ENCODE data around the gene PIGU. TPM values are rescaled to one million over a fixed set of nuclear protein-coding genes. Genes with fewer than 3 reads are reported as not detected.

Gene PIGU
- total and polyA plus RNA-seq, 2 experiments from 2014 or later: 21.2 to 21.6 TPM

- Histone ChIP-seq H3K4me1 (ENCODE audit: insufficient read depth) (no peaks in the 10 kb centered on the region), H3K27me3 (replicated peaks; ENCODE audit: insufficient read depth) (no peaks in the 10 kb centered on the region), H3K9me3 (ENCODE audit: low read depth) (no peaks in the 10 kb centered on the region), H3K27ac (no peak overlapping the region), H3K36me3 (ENCODE audit: low read depth) (no peaks in the 10 kb centered on the region), H3K9ac (no peak overlapping the region), H3F3A (ENCODE audit: insufficient read depth) (peaks cover 19% of the 10 kb centered on the region), H3K79me2 (ENCODE audit: insufficient read depth) (no peaks in the 10 kb centered on the region), H2AFZ (no peak overlapping the region), H3K4me3 (no peak overlapping the region), H3K4me2 (ENCODE audit: unreplicated experiment) (no peak overlapping the region), H3K9me2 (ENCODE audit: insufficient read depth) (no peaks in the 10 kb centered on the region), H4K20me1 (ENCODE audit: insufficient read depth) (no peaks in the 10 kb centered on the region)
- 67 to 78% methylated on average over 3 of the region's 3 CpGs for WGBS, 2 experiments (ENCODE audit: low coverage in 1 of 2, low lambda C conversion rate in 2 of 2, missing lambda C conversion rate in 2 of 2)
- no peak for DNase-seq
- TF ChIP-seq EZH2 (IDR thresholded peaks at IDR 0.05; ENCODE audit: insufficient read depth, poor library complexity, severe bottlenecking) (no peak), EZH2phosphoT487 (IDR thresholded peaks at IDR 0.05; ENCODE audit: insufficient read depth, low read depth) (no peak)
- in situ Hi-C loops (cut with MboI): no loop called here
Measured at GRCh38 chr20:34624629-34625028, 52.3 kb downstream of the PIGU start.

- H3K36me3 ChIP-seq (ENCODE audit: low read depth): no peaks in the 10 kb centered on the region
- H3K9ac ChIP-seq: no peak overlapping the region
- H4K20me1 ChIP-seq (ENCODE audit: insufficient read depth): no peaks in the 10 kb centered on the region
- H3K9me3 ChIP-seq (ENCODE audit: low read depth): no peaks in the 10 kb centered on the region
- TF ChIP-seq EZH2phosphoT487 (IDR thresholded peaks at IDR 0.05; ENCODE audit: insufficient read depth, low read depth) (no peak), EZH2 (IDR thresholded peaks at IDR 0.05; ENCODE audit: insufficient read depth, poor library complexity, severe bottlenecking) (no peak)
- H3K9me2 ChIP-seq (ENCODE audit: insufficient read depth): no peaks in the 10 kb centered on the region
- in situ Hi-C loops (cut with MboI): no loop called here
- DNase-seq: no peak
- H3F3A ChIP-seq (ENCODE audit: insufficient read depth): peaks cover 19% of the 10 kb centered on the region
- H3K27ac ChIP-seq: no peak overlapping the region
- H2AFZ ChIP-seq: no peak overlapping the region
- no peak overlapping the region for H3K4me3 ChIP-seq
- H3K79me2 ChIP-seq (ENCODE audit: insufficient read depth): no peaks in the 10 kb centered on the region
- no peaks in the 10 kb centered on the region for H3K27me3 ChIP-seq (replicated peaks; ENCODE audit: insufficient read depth)
- H3K4me2 ChIP-seq (ENCODE audit: unreplicated experiment): no peak overlapping the region
- WGBS, 2 experiments (ENCODE audit: low coverage in 1 of 2, low lambda C conversion rate in 2 of 2, missing lambda C conversion rate in 2 of 2): 98% methylated on average over 6 of the region's 6 CpGs
- H3K4me1 ChIP-seq (ENCODE audit: insufficient read depth): no peaks in the 10 kb centered on the region
Measured at GRCh38 chr20:34622821-34623451, 54.0 kb downstream of the PIGU start.

- TF ChIP-seq EZH2phosphoT487 (IDR thresholded peaks at IDR 0.05; ENCODE audit: insufficient read depth, low read depth): no peak
- TF ChIP-seq EZH2 (IDR thresholded peaks at IDR 0.05; ENCODE audit: insufficient read depth, poor library complexity, severe bottlenecking): no peak
- no peaks in the 10 kb centered on the region for H3K4me1 ChIP-seq (ENCODE audit: insufficient read depth)
- H3K4me2 ChIP-seq (ENCODE audit: unreplicated experiment): no peak overlapping the region
- H3F3A ChIP-seq (ENCODE audit: insufficient read depth): peaks cover 11% of the 10 kb centered on the region
- H4K20me1 ChIP-seq (ENCODE audit: insufficient read depth): no peaks in the 10 kb centered on the region
- in situ Hi-C loops (cut with MboI): no loop called here
- H2AFZ ChIP-seq: no peak overlapping the region
- 87 to 91% methylated on average over 13 of the region's 13 CpGs for WGBS, 2 experiments (ENCODE audit: low coverage in 1 of 2, low lambda C conversion rate in 2 of 2, missing lambda C conversion rate in 2 of 2)
- no peaks in the 10 kb centered on the region for H3K9me2 ChIP-seq (ENCODE audit: insufficient read depth)
- H3K9me3 ChIP-seq (ENCODE audit: low read depth): no peaks in the 10 kb centered on the region
- no peaks in the 10 kb centered on the region for H3K27me3 ChIP-seq (replicated peaks; ENCODE audit: insufficient read depth)
- no peaks in the 10 kb centered on the region for H3K79me2 ChIP-seq (ENCODE audit: insufficient read depth)
- H3K9ac ChIP-seq: no peak overlapping the region
- no peaks in the 10 kb centered on the region for H3K36me3 ChIP-seq (ENCODE audit: low read depth)
- no peak overlapping the region for H3K27ac ChIP-seq
- no peak overlapping the region for H3K4me3 ChIP-seq
- DNase-seq: peak; percentile 70
Measured at GRCh38 chr20:34621383-34622367, 55.2 kb downstream of the PIGU start.

DNA sequence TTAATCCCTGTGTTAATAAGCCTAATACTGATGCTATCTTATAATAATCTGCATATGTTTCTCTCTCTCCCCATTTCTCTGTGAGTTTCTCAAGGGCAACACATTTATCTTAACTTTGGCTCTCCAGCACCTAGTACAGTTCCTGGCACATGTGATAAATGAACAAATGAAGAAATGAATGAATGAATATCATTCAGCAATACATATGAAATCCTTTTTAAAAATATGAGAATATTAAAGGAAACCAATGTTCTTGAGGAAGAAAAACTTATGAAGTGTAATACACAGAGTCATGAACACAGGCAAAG lies 55.9 kb downstream of the PIGU start:
- Histone ChIP-seq H4K20me1 (ENCODE audit: insufficient read depth) (no peaks in the 10 kb centered on the region), H3K9me2 (ENCODE audit: insufficient read depth) (no peaks in the 10 kb centered on the region), H3K27ac (no peak overlapping the region), H3K27me3 (replicated peaks; ENCODE audit: insufficient read depth) (no peaks in the 10 kb centered on the region), H3K4me2 (ENCODE audit: unreplicated experiment) (no peak overlapping the region), H3K9me3 (ENCODE audit: low read depth) (no peaks in the 10 kb centered on the region), H3K4me1 (ENCODE audit: insufficient read depth) (no peaks in the 10 kb centered on the region), H3K36me3 (ENCODE audit: low read depth) (no peaks in the 10 kb centered on the region), H3F3A (ENCODE audit: insufficient read depth) (peaks cover 11% of the 10 kb centered on the region), H3K79me2 (ENCODE audit: insufficient read depth) (no peaks in the 10 kb centered on the region), H3K4me3 (no peak overlapping the region), H3K9ac (no peak overlapping the region), H2AFZ (no peak overlapping the region)
- in situ Hi-C loops (cut with MboI): no loop called here
- TF ChIP-seq EZH2phosphoT487 (IDR thresholded peaks at IDR 0.05; ENCODE audit: insufficient read depth, low read depth): no peak
- DNase-seq: no peak
